Heart left ventricle (tissue), 13 donors: ENCODE measurements around the gene RARRES2.

Source experiments
- CTCF ChIP-seq, 12 donors: fragments of 200-600 bp; sonication (generic) in 4 of 12; IDR thresholded peaks; one replicate each; pipeline versions ENCODE4 v1.5.0 to v1.8.0; 2018 to 2022; ENCODE audit warnings: antibody characterized with exemption in 12 of 12, mild to moderate bottlenecking in 5 of 12
- POLR2A ChIP-seq, 2 donors: fragments of 450-650 bp; IDR thresholded peaks; one replicate each; pipeline ENCODE4 v1.6.1; 2017; ENCODE audit warnings: antibody characterized with exemption in 2 of 2, mild to moderate bottlenecking in 2 of 2, moderate library complexity in 2 of 2
- donor health status: ischemic (EF 13 %, LVEDD 7.1; RV severe dilation, severe dysfunction).
- donor health status: DM: no; HTN: yes; CAD: no.
- donor health status: DM: no; HTN: no; CAD: no.
- donor health status: ischemic (EF 25% LVEDD 6.9; RV normal size, moderate dysfunction).
- donor health status: ischemic (EF 25% LVEDD 5.7; RV mildly dilated, moderate dysfunction).
- donor health status: ischemic (EF 35%, LVEDD 5.7; RV mildly dilated, moderate dysfunction).
- donor health status: nonischemic (EF 11% LVEDD 7.7; RV severe dilation, severe dysfunction).
- donor health status: DM: yes; HTN: yes; CAD: no.
- donor health status: PGD.
- donor health status: ischemic (EF 29% LVEDD 5.4; RV normal size, mild dysfunction).
- donor health status: nonischemic (EF 23%, LVEDD 6.1; RV moderate dilation, normal function).

DNA sequence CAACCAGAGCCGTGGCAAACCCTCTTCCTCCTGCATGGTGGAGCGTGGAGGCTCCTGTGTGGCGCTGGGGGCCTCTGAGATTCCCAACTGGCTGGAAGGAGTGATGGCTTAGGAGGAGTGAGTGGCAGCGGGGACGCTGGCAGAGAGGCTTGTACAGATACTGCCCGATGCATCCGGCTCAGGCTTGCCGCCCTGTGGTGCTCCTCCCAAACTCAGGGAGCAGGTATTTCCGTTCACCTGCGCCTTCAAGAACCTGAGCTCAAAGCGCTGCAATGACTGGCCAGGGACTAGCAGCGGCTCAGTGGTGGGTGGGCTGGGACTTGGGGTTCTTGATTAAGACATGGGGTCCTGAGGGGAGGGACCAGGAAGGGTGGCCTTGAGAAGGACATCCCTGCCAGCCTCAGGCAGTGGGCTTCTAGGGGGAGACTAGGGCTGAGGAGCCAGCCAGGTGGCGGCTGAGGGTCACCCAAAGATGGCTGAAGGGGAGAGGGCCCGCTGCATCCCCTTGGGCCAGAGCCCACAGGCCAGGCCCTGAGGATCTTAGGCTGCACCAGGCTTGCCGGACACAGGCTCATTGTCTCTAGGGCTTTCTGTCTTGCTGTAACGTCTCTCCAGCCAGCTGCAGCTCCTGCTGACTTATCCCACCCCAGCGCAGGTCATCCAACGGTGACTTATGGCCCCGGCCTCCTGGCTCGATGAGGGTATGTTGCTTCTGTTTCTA, 40.9 kb upstream of the RARRES2 start:
- TF ChIP-seq CTCF (IDR thresholded peaks at IDR 0.05) (no peak), POLR2A (IDR thresholded peaks at IDR 0.05) (no peak)
